Activated naive CD4-positive, alpha-beta T cell treated with anti-CD3 and anti-CD28 coated beads for 36 hours (primary cell): ENCODE results near the gene PABPN1. TPM values are rescaled to one million over a fixed set of nuclear protein-coding genes. Genes with fewer than 3 reads are reported as not detected.
"Not testable (repeated sequence)": the region's sequence is repeated elsewhere in the genome, so short reads cannot be mapped to it uniquely, and the experiment has no call there.

Experiments
- CTCF ChIA-PET: fragments of 350-600 bp; sonication (Branson Sonifier 250); formaldehyde crosslinking; loops from one replicate; lab custom pipeline; 2021; ENCODE audit warnings: antibody characterized with exemption; lab: Charles Lee
- DNase-seq: peaks from one replicate; pipeline ENCODE4 v3.0.0-alpha.2; 2020
- H3K27ac Mint-ChIP-seq: one replicate; pipeline ENCODE4 v1.8.0; 2021; ENCODE audit warnings: mild to moderate bottlenecking, mixed read lengths
- H3K27me3 Mint-ChIP-seq: one replicate; pipeline ENCODE4 v1.8.0; 2021; ENCODE audit warnings: low read depth, mixed read lengths
- H3K36me3 Mint-ChIP-seq: one replicate; pipeline ENCODE4 v1.8.0; 2021; ENCODE audit warnings: low read depth, mixed read lengths
- H3K4me1 Mint-ChIP-seq: one replicate; pipeline ENCODE4 v1.8.0; 2021; ENCODE audit warnings: low read depth, mixed read lengths
- H3K4me3 Mint-ChIP-seq: one replicate; pipeline ENCODE4 v1.8.0; 2021; ENCODE audit warnings: mild to moderate bottlenecking, moderate library complexity, mixed read lengths
- H3K9me3 Mint-ChIP-seq: one replicate; pipeline ENCODE4 v1.8.0; 2021; ENCODE audit warnings: mixed read lengths
- intact Hi-C: fragments of 100-400 bp; cut with micrococcal nuclease; formaldehyde crosslinking; loops from one replicate; pipeline ENCODE4 v1.15.1; 2023
- total RNA-seq, 2 experiments: library from RNA; stranded (reverse); gene quantifications; one replicate each; pipeline ENCODE4 v1.2.3, GENCODE V29; 2021

The PABPN1 gene, protein sequence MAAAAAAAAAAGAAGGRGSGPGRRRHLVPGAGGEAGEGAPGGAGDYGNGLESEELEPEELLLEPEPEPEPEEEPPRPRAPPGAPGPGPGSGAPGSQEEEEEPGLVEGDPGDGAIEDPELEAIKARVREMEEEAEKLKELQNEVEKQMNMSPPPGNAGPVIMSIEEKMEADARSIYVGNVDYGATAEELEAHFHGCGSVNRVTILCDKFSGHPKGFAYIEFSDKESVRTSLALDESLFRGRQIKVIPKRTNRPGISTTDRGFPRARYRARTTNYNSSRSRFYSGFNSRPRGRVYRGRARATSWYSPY
- total RNA-seq = 100 to 1,000 TPM; 194 to 204 TPM

DNA sequence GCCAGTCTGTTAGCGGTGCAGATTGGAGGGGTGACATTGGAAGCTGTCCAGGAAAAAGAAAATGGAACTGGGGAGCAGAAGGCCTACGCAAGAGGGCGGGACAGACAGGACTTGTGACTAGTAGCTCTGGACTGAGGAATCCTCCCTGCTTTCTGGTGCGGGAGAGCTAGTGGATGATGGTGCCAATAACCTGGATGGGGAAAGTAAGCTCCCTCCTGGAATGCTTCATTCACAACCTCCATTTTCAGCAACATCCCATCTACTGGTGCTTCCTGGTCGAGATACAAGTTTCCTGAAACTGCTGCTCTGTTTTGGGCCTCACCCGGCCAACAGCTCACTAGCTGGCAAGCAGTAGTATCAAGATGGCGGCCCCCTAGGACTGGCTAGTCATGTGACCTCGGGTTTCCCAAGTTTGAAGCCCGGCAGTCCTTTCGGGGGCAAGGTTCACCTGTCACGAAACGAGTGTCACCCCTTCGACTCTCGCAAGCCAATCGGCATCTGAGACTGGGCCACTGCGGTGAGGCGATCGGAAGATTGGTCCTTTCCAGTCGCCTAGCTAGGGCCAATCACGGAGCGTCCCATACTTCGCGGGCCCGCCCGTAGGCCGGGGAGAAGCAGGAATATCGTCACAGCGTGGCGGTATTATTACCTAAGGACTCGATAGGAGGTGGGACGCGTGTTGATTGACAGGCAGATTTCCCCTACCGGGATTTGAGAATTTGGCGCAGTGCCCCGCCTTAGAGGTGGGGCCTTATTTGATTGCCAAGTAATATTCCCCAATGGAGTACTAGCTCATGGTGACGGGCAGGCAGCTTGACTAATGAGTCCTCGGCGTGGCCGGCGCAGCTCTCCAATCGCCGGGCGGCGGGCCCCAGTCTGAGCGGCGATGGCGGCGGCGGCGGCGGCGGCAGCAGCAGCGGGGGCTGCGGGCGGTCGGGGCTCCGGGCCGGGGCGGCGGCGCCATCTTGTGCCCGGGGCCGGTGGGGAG is at the start of gene PABPN1:
Gene PABPN1, plus strand, starts transcription at position 874 of the 988 bp plus-strand sequence. Its CDS starts 13 bp downstream, at position 887.
- DNase-seq = peak; percentile 99
- Mint-ChIP-seq H3K4me1 (peaks cover 18% of the 10 kb centered on the region), H3K36me3 (peaks cover 31% of the 10 kb centered on the region), H3K27me3 (no peaks in the 10 kb centered on the region), H3K4me3 (peak within 1 kb of the TSS; percentile 94), H3K9me3 (no peaks in the 10 kb centered on the region), H3K27ac (peak within 1 kb of the TSS; percentile 96)
- CTCF ChIA-PET = interaction anchor here (0.6 to 4.9 kb wide), 15 partner anchors 15 to 262 kb away, joined by 3 to 66 read pairs (median 3); partner anchors contain the start of genes BCL2L2 and PPP1R3E
- intact Hi-C loops = loop anchor here (1.0 to 2.0 kb wide), 19 partner anchors 20 to 950 kb away; partner anchors contain the start of genes ACIN1, AP1G2, C14orf119 and EMC9

DNA sequence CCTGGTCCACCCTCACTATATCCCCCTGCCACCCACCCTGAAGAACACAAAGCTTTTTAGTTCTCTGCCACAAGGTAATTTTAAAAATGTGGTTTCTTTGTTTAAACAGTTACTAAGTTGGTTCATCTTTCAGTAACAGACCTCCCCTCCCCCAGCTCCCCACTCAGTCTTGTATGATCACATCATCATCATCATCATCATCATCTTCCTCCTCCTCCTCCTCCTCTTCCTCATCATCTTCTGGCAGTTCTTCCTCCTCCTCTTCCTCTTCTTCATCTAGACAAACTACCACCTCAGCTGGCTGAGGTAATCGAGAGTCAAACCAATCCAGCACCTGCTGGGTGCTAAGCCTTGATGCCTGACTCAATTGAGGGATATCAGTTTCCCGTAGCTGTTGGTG is 45.8 kb upstream of the PABPN1 start:
- no peaks in the 10 kb centered on the region for H3K9me3 Mint-ChIP-seq
- H3K4me3 Mint-ChIP-seq = no peak overlapping the region
- peak overlapping the region; percentile 6 for H3K27ac Mint-ChIP-seq
- peaks cover 13% of the 10 kb centered on the region for H3K36me3 Mint-ChIP-seq
- no peak for DNase-seq
- no peaks in the 10 kb centered on the region for H3K27me3 Mint-ChIP-seq
- CTCF ChIA-PET = no interaction called here
- intact Hi-C loops = no loop called here
- peaks cover 2% of the 10 kb centered on the region for H3K4me1 Mint-ChIP-seq

DNA sequence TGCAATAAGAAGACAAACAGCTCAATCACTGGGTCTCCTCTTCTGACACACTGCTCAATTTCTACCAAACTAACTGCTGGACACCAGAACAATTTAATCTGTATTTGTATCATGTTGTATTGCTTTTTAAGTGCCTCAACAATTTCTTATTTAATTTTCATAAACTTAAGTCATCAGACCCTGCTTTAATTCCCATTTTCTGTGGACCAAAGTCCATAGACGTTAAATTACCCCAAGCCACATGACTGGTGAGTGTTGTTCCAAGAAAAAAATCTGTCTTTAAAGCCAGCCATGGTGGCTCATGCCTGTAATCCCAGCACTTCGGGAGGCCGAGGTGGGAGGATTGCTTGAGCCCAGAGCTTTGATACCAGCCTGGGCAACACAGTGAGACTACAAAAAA is 44.1 kb upstream of the PABPN1 start:
- H3K36me3 Mint-ChIP-seq = peaks cover 13% of the 10 kb centered on the region
- H3K4me3 Mint-ChIP-seq = no peak overlapping the region
- H3K27ac Mint-ChIP-seq = no peak overlapping the region
- no peaks in the 10 kb centered on the region for H3K27me3 Mint-ChIP-seq
- CTCF ChIA-PET = interaction anchor here (0.7 to 1.5 kb wide), 2 partner anchors 17 to 24 kb away, joined by 3 to 6 read pairs; no protein-coding TSS in a partner anchor
- intact Hi-C loops = no loop called here
- H3K9me3 Mint-ChIP-seq = no peaks in the 10 kb centered on the region
- no peak for DNase-seq
- H3K4me1 Mint-ChIP-seq = peaks cover 2% of the 10 kb centered on the region

DNA sequence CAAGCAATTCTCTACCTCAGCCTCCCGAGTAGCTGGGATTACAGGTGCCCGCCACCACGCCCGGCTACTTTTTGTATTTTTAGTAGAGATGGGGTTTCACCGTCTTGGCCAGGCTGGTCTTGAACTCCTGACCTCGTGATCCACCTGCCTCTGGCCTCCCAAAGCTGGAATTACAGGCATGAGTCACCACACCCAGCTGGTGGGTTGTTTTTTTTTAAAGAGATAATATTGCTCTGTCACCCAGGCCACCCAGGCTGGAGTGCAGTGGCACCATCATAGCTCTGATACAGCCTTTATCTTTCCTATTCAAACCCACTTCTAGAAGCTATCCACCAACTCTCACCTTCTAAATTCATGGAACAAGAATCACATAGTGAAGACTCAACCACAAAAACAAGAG is 43.3 kb upstream of the PABPN1 start:
- H3K27me3 Mint-ChIP-seq, intact Hi-C loops, H3K9me3 Mint-ChIP-seq, H3K4me3 Mint-ChIP-seq, DNase-seq, H3K27ac Mint-ChIP-seq, H3K4me1 Mint-ChIP-seq: not testable (repeated sequence)
- CTCF ChIA-PET = interaction anchor here (1.5 kb wide), 1 partner anchor 17 kb away, joined by 6 read pairs; no protein-coding TSS in a partner anchor
- peaks cover 16% of the 10 kb centered on the region for H3K36me3 Mint-ChIP-seq

GRCh38 chr14:23281247-23281646 is 40.0 kb upstream of the PABPN1 start:
- H3K4me1 Mint-ChIP-seq = peaks cover 24% of the 10 kb centered on the region
- no peaks in the 10 kb centered on the region for H3K9me3 Mint-ChIP-seq
- DNase-seq = no peak
- H3K36me3 Mint-ChIP-seq = peaks cover 6% of the 10 kb centered on the region
- CTCF ChIA-PET = interaction anchor here (1.3 to 1.4 kb wide), 2 partner anchors 13 to 161 kb away, joined by 3 to 8 read pairs; no protein-coding TSS in a partner anchor
- intact Hi-C loops = no loop called here
- no peaks in the 10 kb centered on the region for H3K27me3 Mint-ChIP-seq
- H3K4me3 Mint-ChIP-seq = no peak overlapping the region
- no peak overlapping the region for H3K27ac Mint-ChIP-seq

DNA sequence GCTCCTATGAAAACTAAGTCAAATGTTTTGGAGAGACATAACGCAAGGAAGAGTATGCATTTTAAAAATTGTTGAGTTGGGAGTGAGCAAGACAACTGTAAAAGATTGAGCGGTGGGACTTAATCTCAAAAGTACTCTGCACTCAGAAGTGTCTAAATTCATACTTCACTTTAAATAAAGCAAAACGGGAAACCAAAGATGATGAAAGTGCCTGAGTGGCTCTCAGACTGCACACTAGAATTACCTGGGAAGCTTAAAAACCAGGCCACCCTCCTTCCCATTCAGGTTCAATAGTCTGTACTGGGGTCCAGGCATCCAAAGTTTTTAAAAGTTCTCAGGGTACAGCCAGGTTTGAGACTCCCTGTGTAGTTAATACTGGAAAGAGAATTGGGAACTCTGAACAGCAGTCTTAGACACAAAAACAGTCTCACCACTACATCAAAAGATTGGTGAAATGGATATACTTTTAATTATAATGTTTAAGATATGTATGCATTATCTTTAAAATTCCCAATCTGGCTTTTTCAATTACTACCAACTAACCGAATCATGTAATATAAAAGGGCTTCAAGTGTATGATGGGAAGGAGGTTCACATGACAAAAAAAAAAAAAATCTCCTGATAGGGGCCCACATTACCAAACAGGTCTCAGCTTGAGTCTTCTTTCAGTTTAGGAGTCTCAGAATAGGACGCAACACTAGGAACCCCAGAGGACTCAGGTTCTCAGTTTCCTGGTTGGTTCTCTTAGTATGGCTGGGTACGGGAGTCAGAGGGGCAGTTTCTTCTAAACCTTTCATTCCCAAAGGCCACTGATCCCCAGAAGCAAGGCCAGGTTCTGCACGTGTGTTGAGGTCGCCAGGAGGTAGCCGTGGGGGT is 36.4 kb upstream of the PABPN1 start:
- Mint-ChIP-seq H3K9me3 (no peaks in the 10 kb centered on the region), H3K27me3 (no peaks in the 10 kb centered on the region), H3K36me3 (peaks cover 4% of the 10 kb centered on the region), H3K4me3 (peak overlapping the region; percentile 99), H3K4me1 (peaks cover 29% of the 10 kb centered on the region), H3K27ac (peak overlapping the region; percentile 94)
- intact Hi-C loops = loop anchor here (5.0 kb wide), 1 partner anchor 213 kb away; no protein-coding TSS in a partner anchor
- CTCF ChIA-PET = interaction anchor here (0.6 to 5.3 kb wide), 7 partner anchors 11 to 1750 kb away, joined by 3 to 33 read pairs (median 4); partner anchors contain the start of gene PPP1R3E
- peak; percentile 48 for DNase-seq

DNA sequence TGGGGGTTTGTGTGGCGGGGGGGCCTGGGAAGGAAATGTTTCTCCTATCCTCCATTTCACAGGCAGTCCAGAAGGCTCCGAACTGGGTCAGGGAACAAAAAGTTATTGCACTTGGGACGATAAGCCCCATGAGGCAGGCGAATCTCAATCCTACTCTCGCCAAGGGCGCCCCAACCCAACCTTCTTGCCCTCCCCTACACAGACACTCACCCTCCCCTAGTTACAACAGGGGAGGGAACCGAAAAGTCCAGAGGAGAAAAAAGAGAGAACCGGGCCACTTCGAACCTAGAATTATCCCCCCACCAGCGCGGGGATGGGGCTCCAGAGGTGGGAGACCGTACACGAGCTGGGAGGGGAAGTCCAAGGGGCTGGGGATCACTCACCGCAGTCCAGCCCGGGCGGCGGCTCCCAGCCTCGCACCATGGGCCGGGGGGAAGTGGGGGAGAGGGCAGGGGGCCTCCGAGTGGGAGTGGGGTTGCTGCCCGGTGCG is 35.7 kb upstream of the PABPN1 start:
- H3K27ac Mint-ChIP-seq = peak overlapping the region; percentile 94
- CTCF ChIA-PET = interaction anchor here (0.6 to 5.3 kb wide), 8 partner anchors 10 to 1751 kb away, joined by 3 to 33 read pairs (median 5); partner anchors contain the start of gene PPP1R3E
- no peak for DNase-seq
- peaks cover 4% of the 10 kb centered on the region for H3K36me3 Mint-ChIP-seq
- intact Hi-C loops = loop anchor here (1.0 to 5.0 kb wide), 10 partner anchors 10 to 519 kb away; partner anchors contain the start of genes ACIN1, C14orf119, NGDN and OXA1L
- peaks cover 29% of the 10 kb centered on the region for H3K4me1 Mint-ChIP-seq
- peak overlapping the region; percentile 99 for H3K4me3 Mint-ChIP-seq
- H3K9me3 Mint-ChIP-seq = no peaks in the 10 kb centered on the region
- no peaks in the 10 kb centered on the region for H3K27me3 Mint-ChIP-seq

DNA sequence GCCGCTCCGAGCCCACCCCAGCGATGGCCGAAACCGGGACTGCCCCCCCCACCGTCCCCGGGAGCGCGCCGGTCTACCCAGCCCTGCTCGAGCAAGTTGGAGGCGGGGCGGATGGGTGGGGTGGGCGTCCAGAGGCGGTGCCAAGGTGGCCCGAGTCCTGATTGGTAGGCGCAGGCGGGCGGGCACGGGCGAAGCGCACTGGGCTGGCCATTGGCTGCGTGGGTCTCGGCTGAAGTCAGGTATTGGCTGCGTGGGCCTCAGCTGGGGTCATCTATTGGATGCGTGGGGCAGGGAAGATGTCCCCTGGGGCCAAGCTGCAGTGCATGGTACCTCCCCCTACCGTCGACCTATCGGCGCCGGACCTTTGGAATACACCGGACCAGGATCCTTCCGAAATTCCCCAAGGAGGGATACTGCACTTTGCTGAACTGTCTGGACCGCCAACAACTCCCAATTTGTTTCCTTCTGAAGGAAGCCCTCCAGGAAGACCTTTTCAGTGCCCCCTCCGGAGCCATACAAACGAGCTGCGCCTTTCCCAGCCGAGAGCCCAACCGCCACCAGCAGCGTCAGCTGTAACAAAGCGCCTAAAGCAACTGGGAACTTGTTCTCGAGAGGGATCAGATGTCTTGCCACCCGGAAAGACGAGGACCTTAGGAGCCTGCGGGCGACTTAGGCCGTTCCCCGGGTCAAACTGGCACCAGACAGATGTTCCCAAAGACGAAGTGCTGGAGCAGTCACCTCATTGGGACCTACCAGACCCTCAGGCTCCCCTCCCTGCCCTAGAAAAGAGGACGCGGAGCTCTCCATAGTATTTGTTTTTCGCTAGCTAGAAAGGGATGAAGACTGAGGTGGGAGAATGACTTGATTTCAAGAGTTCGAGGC is 35.0 kb upstream of the PABPN1 start, which contains the start of gene HOMEZ:
Gene HOMEZ, minus strand, starts transcription at position 113 of the 882 bp plus-strand sequence. CDS start 180 bp downstream, outside the sequence.
- Mint-ChIP-seq H3K9me3 (no peaks in the 10 kb centered on the region), H3K27ac (peak within 1 kb of the TSS; percentile 96), H3K27me3 (no peaks in the 10 kb centered on the region), H3K4me3 (peak within 1 kb of the TSS; percentile 99), H3K4me1 (peaks cover 29% of the 10 kb centered on the region), H3K36me3 (peaks cover 4% of the 10 kb centered on the region)
- peak; percentile 99 for DNase-seq
- CTCF ChIA-PET = interaction anchor here (0.6 to 5.3 kb wide), 11 partner anchors 9 to 167 kb away, joined by 3 to 33 read pairs (median 4); partner anchors contain the start of genes PABPN1 and PPP1R3E
- intact Hi-C loops = loop anchor here (1.0 to 5.0 kb wide), 10 partner anchors 9 to 519 kb away; partner anchors contain the start of genes ACIN1, C14orf119, NGDN and OXA1L

DNA sequence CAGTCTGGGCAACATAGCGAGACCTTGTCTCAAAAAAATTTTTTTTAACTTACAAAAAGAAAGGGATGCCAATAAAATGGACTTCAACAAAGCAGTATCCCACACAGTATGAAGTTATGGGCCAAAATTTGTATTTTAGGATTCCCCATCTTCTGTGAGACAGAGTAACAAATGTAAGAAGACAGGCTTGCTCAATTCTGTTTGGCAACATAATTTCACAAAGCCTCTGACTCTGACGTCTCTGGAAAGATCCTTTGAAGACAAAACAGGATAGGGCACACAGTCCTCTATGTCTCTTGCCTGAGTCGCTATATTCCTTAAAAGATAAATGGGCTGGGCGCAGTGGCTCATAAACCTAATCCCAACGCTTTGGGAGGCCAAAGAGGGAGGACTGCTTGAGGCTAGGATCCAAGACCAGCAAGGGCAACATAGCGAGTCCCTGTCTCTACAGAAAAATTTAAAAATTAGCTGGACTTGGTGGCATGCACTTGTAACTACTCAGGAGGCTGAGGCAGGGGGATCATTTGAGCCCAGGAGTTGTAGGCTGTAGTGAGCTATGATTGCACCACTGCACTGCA is 34.3 kb upstream of the PABPN1 start:
- H3K27me3 Mint-ChIP-seq = no peaks in the 10 kb centered on the region
- intact Hi-C loops = loop anchor here (1.0 to 5.0 kb wide), 10 partner anchors 8 to 520 kb away; partner anchors contain the start of genes ACIN1, C14orf119, NGDN and OXA1L
- CTCF ChIA-PET = interaction anchor here (0.6 to 5.3 kb wide), 9 partner anchors 9 to 167 kb away, joined by 3 to 33 read pairs (median 4); partner anchors contain the start of genes PABPN1 and PPP1R3E
- peak overlapping the region; percentile 99 for H3K4me3 Mint-ChIP-seq
- no peaks in the 10 kb centered on the region for H3K9me3 Mint-ChIP-seq
- no peak for DNase-seq
- H3K36me3 Mint-ChIP-seq = peaks cover 4% of the 10 kb centered on the region
- peaks cover 29% of the 10 kb centered on the region for H3K4me1 Mint-ChIP-seq
- H3K27ac Mint-ChIP-seq = peak overlapping the region; percentile 96
